PFSK-1 (cell line): Measurements from ENCODE around the gene ARHGAP25.

ENCODE experiments used
- FOXP2 ChIP-seq: optimal IDR thresholded peaks from 2 replicates; pipeline ENCODE3; 2011; ENCODE audit warnings: borderline replicate concordance, control low read depth, inconsistent platforms; ENCODE audit not compliant: insufficient read depth; ENCODE audit errors: extremely low read length, extremely low read depth
- TF ChIP-seq, protein P1 (sequence below), 2 experiments: IDR thresholded peaks; 2 replicates each; pipeline versions ENCODE4 v1.6.1 to v1.8.0; 2011 to 2012; ENCODE audit warnings: low read depth in 2 of 2, low read length in 2 of 2, control low read depth in 1 of 2, inconsistent platforms in 1 of 2, mild to moderate bottlenecking in 1 of 2, moderate library complexity in 1 of 2; ENCODE audit not compliant: insufficient read depth in 1 of 2

DNA sequence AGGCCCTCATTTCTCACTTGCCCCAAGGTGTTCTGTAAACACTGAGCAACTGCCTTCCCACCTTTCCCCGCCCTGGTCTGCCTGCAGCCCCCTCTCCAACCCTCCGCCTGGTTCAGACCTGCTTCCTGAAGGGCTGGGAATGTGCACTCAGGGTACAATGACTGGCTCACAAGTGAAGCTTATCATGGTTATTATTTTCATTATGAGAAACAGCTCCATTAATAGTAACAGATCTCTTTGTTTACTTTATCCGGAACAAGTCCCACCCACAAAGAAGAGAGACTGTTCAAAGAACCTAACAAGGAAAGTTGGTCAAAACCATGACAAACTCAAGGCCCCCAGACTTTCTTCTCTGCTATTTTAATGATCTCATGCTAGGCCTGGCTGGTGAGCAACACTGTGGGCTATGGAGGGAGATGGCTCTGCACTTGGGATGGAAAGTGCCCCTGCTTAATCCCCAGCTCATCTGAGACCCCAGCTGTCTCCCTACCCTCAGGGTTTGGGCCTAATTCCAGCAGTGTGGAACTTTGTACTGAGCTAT lies 36.7 kb downstream of the ARHGAP25 start:
- TF ChIP-seq, protein P1, sequence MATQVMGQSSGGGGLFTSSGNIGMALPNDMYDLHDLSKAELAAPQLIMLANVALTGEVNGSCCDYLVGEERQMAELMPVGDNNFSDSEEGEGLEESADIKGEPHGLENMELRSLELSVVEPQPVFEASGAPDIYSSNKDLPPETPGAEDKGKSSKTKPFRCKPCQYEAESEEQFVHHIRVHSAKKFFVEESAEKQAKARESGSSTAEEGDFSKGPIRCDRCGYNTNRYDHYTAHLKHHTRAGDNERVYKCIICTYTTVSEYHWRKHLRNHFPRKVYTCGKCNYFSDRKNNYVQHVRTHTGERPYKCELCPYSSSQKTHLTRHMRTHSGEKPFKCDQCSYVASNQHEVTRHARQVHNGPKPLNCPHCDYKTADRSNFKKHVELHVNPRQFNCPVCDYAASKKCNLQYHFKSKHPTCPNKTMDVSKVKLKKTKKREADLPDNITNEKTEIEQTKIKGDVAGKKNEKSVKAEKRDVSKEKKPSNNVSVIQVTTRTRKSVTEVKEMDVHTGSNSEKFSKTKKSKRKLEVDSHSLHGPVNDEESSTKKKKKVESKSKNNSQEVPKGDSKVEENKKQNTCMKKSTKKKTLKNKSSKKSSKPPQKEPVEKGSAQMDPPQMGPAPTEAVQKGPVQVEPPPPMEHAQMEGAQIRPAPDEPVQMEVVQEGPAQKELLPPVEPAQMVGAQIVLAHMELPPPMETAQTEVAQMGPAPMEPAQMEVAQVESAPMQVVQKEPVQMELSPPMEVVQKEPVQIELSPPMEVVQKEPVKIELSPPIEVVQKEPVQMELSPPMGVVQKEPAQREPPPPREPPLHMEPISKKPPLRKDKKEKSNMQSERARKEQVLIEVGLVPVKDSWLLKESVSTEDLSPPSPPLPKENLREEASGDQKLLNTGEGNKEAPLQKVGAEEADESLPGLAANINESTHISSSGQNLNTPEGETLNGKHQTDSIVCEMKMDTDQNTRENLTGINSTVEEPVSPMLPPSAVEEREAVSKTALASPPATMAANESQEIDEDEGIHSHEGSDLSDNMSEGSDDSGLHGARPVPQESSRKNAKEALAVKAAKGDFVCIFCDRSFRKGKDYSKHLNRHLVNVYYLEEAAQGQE (IDR thresholded peaks at IDR 0.05; ENCODE audit: insufficient read depth in 1 of 2, low read depth in 2 of 2, low read length in 2 of 2): no peak
- no peak for TF ChIP-seq FOXP2
